GM21423 (cell line): ENCODE measurements around the gene RFNG.

Source experiments
- ATAC-seq: cut with Tn5 transposase; IDR thresholded peaks from one replicate; pipeline ENCODE4 v1.9.1; 2021; ENCODE audit warnings: mild to moderate bottlenecking, moderate library complexity; ENCODE audit not compliant: unreplicated experiment

Gene RFNG

GRCh38 chr17:82029990-82030469 is 21.6 kb downstream of the RFNG start:
- ATAC-seq = peak; percentile 8

DNA sequence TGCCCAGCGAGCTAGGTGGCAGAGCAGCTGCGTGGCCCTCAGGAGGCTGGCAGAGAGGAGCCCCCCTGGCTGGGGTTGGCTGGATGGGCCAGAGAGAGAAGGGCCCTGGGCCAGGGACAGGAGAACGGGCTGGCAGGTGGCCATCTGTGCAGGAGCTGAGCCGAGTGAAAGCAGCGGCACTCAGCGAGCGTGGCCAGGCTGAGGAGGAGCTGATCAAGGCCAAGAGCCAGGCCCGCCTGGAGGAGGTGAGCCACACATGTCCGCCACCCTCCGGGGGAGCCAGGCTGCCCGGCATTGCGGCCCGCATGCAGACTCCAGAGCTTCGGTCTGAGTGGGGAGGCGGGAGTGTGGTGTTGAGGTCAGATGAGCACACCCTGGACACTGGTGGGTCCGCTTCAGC is 22.2 kb downstream of the RFNG start:
- ATAC-seq = no peak

GRCh38 chr17:82028966-82029365 is 22.6 kb downstream of the RFNG start:
- no peak for ATAC-seq

DNA sequence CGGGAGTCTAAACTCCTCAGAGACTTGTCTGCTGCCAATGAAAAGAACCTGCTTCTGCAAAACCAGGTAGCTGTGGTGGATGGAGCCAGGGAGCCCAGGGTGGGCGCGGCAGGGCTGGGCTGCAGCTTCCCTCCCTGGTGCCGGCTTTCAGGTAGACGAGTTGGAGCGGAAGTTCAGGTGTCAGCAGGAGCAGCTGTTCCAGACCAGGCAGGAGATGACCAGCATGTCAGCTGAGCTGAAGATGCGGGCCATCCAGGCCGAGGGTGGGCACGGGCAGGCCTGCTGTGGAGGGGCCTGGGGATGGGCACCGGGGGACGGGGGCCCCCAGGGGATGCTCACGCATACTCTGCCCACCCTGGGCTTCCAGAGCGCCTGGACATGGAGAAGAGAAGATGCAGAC is 23.4 kb downstream of the RFNG start:
- ATAC-seq = no peak

DNA sequence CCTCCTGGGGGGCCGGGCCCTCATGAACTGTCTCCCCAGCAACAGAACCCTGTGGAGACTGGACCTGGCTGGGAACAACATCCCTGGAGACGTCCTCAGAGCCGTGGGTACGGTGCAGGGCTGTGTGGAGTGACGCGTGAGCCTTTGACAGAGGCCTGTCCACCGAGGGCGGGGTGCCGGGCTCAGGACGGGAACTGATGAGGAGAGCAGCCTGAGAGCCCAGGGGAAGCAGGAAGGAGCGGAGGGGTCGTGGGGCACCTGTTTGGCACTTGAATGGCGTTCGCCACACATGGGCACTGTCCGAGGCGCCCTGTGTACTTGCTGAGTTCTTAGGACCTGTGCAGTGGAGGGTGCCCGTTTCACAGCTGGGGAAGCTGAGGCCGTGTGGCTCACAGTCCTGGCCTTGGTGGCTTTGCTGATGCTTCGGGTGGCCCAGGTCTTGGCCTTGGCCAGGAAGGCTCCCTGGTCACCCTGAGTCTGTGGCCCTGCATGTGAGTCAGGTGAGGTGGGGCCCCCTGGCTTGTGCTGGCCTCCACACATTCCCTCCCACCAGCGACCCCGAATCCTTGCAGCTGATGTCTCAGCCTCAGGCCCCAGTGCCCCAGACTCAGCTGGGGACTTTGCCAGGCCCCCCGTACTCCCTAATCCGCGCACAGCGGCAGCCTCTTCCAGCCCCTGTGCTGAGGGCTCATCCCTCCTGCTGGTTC is 26.1 kb downstream of the RFNG start:
- ATAC-seq = no peak

- no peak for ATAC-seq
These were observed 26.8 kb downstream of the RFNG start for GRCh38 chr17:82024859-82025258.

DNA sequence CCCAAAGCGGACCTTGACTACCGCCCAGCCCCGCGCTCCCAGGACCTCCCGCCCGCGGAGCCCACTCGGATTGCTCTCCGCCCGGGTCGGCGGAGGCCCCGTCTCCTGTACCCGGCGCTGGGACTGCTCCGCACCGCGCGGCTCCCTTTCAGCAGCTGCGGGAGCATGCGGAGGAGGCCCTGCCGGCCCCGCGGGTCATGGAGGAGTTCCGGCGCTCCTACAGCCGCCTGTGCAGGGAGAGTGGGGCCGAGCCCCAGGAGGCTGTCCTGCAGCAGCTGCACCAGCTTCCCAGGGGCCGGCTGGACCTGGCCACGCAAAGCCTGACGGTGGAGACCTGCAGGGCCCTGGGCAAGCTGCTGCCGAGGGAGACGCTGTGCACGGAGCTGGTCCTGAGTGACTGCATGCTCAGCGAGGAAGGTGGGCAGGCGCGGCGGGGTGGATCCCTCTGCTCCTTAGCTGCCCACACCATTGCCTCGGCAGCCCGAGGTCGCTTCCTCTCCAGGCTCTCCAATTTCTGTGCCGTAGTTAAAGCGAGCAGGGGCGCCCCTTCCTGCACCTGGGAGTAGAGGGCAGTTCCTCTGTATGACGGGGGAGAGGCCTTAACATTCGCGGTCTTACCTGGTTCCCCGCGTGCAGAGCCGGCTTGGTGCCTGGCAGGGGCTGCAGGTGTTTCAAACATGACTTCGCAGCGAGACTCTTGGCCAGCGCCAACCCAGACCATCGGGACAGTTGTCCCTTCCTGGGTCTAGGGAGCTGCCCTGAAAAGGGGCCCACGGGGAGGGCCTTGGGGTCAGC is 28.0 kb downstream of the RFNG start:
- ATAC-seq = peak; percentile 4

DNA sequence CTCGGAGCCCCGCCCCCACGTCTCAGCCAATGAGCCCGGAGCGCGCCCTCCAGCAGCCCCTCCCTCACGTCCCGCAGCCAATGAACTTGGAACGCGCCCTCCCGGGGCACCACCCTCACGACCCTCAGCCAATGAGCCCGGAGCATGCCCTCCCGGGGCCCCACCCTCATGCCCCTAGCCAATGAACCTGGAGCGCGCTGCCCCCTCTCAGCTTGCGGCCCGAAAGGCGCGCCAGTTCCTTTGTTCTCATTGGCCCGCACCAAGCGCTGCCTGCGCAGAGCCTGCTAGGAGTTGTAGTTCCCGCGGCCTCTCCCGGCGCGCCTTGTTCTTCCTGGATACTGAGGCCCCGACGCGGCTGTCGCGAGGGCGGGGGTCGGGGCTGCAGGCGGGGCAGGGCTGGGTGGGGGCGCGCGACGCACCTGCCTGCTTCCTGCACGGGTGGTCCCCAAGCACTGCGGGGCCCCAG is 28.6 kb downstream of the RFNG start, which contains the start of gene LRRC45:
Gene LRRC45, plus strand, starts transcription at position 325 of the 466 bp plus-strand sequence. CDS start 339 bp downstream, outside the sequence.
- ATAC-seq = peak; percentile 85

GRCh38 chr17:82022310-82022980 is 29.2 kb downstream of the RFNG start, which contains the start of gene CENPX:
Gene CENPX (minus strand): TSS chr17:82022878. CDS start chr17:82022861, 17 bp downstream.
- ATAC-seq = no peak

GRCh38 chr17:82021900-82022309 is 29.7 kb downstream of the RFNG start:
- no peak for ATAC-seq

GRCh38 chr17:82021107-82021899 is 30.3 kb downstream of the RFNG start:
- no peak for ATAC-seq

DNA sequence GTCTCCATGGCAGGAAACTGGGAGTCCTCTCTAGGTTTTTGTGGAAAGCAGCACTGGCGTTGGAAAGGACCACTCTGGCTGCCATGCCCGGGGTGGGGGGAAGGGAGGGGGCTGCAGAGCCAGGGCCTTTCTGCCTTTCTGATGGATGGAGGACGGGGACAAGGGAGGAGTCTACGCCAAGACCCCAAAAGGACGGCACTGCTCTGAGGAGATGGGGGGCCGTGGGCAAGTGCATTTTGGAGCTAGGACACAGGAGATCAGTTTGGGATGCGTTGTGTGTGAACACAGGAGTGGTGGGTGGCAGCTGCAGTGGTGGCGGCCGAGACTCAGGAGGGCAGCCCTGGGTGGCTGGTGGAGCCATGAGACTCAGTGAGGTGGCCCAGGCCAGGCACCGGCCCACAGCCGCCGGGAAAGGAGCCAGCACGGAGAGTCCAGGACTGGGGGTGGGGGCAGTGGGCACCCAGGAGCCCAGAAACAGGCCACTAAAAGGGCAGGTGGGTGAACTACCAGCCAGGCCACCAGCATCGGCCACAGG is 31.0 kb downstream of the RFNG start:
- ATAC-seq = no peak

DNA sequence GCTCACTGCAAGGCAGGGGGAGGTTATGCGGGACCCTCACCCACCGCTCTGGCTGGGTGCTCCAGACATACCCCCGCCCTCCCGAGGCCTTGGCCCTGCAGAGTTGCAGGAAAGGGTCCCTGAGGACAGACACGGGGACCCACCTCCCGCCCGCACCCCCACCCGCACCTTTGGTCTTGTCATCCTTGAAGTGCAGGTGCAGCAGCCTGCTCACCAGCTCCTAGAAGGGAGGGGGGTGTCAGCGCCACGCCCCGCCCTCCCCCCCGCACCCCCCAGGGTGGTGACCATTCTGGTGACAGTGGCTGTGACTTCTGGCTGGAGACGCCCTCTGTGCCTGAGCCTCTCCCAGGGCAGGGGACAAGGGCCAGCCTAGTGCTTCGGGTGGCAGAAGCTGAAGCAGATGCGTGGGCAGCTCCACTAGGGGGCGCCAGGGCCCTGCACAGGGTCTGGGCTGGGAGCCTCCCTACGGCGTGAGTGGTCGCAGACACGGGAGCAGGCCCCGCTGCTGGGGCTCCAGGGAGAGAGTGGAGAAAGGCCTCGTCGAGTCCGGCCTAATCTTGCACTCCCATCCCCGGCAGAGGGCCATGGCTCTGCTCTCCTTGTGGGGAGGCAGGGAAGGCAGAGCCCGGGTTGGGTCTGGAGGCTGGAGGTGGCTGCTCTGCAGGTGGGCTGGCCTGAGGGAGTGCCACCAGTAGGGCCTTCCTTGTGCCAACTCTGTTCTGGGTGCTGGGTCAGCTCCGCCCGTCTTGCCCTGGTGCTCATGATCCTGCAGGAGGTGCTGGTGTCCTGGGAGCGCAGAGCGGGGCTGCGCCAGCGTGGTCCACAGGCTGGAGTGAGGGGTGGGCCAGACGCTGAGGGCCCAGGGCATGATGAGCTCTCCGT is 31.7 kb downstream of the RFNG start:
- no peak for ATAC-seq

GRCh38 chr17:82018989-82019689 is 32.5 kb downstream of the RFNG start:
- no peak for ATAC-seq

- no peak for ATAC-seq
These were observed 33.2 kb downstream of the RFNG start for GRCh38 chr17:82018152-82018988.

DNA sequence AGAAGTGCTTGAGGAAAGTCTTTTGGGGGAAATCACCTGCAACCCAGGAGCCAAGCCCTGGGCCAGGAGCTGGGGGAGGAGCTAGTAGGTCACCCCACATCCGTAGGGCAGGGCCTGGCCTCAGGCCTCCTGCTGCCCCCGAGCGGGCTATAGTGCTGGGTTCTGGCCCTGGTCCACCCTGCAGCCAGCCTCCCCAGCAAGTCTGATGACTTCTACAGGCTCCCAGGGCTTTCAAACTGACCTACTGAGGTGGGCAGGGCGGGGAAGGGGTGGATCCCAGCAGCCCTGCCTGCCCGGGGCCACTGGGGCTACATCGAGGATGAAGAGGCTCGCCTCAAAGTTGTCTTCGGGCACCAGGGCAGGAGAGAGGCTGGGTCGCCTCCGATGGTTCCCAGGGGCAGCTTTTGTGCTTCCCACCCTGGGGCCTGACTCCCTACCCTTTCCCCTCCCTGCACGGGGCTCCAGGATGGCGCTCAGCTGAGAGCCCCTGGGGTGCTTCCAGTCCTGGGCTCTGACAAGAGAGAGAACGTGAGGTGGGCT is 33.9 kb downstream of the RFNG start:
- ATAC-seq = no peak

DNA sequence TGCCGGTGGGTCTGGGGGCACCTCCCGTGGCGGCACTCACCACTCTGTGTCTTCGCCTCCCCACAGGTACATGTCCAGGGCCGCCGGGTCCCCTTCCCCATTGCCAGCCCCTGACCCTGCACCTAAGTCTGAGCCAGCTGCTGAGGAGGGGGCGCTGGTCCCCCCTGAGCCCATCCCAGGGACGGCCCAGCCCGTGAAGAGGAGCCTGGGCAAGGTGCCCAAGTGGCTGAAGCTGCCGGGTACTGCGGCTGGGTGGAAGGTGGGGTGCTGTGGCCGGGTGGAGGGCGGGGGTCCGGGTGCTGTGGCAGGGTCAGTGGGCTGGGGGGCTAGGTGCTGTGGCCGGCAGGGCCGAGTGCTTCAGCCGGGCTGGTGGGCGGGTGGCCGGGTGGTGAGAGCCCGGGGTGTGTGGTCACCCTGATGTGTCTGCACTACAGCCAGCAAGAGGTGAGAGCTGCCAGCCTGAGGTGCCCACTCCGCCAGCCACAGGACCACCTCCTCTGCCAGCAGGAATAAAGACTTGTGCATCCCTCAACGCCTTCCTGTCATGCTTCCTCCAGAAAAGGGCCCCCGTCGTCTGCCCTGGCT is 34.6 kb downstream of the RFNG start:
- ATAC-seq = no peak
